ENCODE measurements around the gene PRMT2.

DNA sequence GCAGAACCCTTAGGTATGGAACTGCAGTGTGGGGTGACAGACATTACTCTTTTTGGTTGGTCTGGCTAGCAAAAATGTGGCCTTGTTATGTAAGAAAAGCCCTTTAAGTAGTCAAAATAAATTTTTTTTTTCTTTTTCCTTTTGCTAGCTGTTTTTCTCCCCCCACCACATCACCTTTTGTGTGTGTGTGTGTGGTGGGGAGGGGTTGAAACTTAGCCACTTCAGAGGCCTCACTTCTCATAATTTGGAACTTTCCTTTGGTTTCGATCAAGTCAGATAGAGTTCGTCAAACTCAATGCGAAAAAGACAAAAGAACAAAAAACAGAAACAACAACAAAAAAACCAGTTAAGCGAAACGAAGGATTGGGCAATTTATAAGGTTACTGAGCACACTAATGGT lies 1.9 kb upstream of the PRMT2 start:
- TF ChIP-seq POLR2A (IDR thresholded peaks at IDR 0.05; ENCODE audit: extremely low read depth, insufficient read length): no peak
- TF ChIP-seq, protein P1, sequence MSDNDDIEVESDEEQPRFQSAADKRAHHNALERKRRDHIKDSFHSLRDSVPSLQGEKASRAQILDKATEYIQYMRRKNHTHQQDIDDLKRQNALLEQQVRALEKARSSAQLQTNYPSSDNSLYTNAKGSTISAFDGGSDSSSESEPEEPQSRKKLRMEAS (IDR thresholded peaks at IDR 0.05; ENCODE audit: low read depth, low read length): no peak

Data from NB4 (cell line).